GM18907 (cell line): ENCODE results near the gene MAST4.

Experiments
- ATAC-seq: cut with Tn5 transposase; IDR thresholded peaks from one replicate; pipeline ENCODE4 v1.9.1; 2021; ENCODE audit warnings: mild to moderate bottlenecking, moderate library complexity; ENCODE audit not compliant: unreplicated experiment

The MAST4 gene

DNA sequence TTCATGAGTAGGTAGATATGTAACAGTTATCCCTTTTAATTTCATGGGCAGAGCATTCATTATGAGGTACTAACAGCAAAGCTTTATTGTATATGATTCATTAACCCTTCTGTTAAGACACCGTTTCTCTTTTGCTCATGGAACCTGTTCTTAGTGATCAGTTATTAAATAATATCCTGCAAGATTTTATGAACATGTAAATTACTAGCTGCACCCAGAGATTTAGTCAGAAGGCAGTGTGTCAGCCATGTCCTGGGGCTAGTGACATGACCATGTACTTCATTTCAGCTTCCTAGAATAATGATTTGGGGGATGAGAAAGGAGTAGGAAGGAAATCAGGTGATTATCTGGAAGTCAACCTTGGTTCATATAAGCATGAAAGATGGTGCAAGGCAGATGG is 7.0 kb downstream of the MAST4 start:
- ATAC-seq = no peak

GRCh38 chr5:66603881-66604280 is 7.7 kb downstream of the MAST4 start:
- ATAC-seq = no peak

DNA sequence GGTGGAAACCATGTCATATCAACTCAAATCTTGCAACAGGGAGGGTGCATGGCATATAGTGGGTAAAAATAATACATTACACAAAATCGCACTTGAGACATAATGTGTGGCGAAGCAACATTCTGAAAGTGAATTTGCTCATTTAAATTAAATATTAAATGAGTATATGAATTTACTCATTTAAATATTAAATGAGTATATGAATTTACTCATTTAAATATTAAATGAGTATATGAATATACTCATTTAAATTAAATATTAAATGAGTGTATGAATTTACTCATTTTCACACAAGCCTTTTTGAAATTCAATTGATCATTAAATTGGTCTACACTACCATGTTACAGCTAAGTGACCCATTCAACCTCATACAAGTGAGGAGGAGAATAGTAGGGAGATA is 10.5 kb downstream of the MAST4 start:
- no peak for ATAC-seq

GRCh38 chr5:66608501-66608900 is 12.3 kb downstream of the MAST4 start:
- ATAC-seq = no peak

DNA sequence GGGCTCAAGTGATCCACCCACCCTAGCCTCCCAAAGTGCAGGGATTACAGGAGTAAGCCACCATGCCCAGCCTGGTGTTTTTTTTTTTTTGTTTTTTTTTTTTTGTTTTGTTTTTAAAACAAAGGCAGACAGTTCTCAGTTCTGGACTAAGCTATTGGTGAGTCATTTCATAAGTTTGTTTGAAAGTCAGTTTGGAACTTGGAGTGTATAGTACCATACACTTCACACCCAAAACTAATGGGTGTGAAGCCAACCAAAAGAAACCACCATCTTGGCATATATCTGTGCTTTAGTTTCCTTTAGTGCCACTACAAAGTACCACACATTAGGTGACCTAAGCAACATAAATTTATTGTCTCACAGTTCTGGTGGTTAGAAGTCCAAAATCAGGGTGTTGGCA is 13.4 kb downstream of the MAST4 start:
- ATAC-seq = no peak

DNA sequence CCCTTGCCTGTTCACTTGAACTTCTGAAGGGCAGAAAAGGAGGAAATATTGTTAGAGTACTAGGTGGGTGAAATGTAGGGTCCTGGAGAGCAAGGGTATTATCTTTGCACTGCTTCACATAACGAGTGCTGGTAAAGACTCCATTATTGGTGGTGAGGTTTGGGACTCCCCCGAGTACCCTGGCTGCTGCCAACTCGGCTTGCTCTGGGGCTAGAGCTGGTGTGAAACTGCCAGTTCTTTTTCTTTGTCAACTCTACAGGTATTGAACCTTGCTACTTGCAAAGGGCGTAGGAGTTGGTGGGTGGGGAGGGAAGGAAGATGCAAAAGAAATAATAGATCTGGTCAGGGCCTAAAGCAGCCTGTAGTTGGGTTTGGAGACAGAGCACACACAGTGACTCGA is 16.0 kb downstream of the MAST4 start:
- no peak for ATAC-seq

DNA sequence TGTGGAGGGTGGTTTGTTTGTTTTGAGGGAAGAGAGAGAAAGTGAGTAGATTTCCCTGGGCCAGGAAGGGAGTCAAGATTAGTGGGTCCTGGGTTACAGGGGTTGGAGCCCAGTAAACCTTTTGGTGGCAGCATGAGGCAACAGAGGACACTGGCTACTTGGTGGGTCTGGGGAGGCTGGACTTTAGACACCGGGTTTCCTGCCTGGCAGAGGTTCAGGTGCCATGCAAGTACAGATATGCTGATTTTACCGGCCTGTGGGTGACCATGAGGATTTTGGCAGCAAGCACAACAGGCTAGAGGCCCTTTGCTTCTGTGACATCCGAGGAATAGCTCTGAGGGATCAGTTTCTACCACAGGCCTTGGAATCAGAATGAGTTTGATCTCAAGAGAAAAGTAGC is 18.9 kb downstream of the MAST4 start:
- no peak for ATAC-seq

- no peak for ATAC-seq
Measured at GRCh38 chr5:66615894-66616293, 19.7 kb downstream of the MAST4 start.

- ATAC-seq = no peak
Measured at GRCh38 chr5:66616520-66617225, 20.5 kb downstream of the MAST4 start.

DNA sequence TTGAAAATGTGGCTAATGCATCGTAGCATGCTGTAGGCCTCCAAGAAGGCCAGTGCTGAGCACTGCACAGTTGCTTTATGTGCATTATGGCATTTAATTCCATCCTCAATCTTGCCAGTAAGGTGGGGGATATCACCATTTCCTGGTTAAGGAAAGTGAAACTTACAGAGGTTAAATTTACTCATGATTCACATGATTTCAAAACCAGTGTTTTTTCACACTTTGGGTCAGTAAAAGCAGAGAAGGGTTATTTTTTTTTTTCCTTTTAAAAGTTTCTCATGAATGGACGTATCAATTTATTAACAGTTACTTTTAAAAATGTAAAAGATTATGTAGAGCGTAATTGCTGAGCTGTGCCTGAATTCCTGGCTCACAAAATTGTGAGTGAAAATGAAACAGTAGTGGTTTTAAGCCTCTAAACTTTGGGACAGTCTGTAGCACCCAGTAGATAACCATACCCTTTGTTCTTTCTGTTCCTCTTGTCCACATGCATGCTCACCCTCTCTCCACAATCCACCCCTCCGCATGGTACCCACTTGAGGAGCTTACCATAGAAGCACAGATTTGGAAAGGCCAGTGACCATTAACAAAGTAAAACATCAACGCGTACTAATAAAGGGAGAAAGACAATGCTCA is 21.2 kb downstream of the MAST4 start:
- no peak for ATAC-seq

DNA sequence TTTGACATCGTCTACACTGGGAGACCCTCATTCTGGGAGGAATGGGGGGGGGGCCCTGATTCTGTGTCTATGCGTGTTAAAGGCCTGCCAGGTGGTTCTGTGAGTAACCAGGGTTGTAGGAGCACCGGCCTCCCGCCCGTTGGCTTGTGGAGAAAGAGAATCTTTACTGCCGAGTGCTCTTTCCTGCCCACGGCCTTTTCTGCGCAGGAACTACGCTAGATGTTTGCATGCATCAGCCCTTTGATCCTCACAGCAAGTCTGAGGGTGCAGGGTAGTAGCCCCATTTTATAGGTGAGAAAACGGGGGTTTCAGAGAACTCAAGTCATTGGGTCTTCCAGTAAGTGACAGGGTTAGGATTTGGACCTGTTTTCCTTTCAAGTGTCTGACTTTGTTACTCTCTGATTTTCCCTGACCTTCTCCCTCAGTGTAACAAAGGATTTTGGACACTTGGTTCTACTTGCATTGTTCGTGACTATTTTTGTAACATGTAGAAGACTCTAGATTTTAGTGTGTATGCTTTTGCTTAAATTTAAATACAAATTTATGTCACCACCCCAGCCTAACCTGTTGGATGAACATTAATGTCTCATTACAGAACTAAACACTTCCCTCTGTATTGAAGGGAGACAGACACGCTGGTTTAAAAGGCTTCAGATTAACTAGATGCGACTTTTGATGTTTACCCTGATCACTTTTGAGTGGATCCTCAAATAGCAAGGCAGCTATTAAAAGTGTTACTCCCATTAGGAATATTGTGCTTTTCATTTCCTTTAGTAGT is 22.0 kb downstream of the MAST4 start:
- no peak for ATAC-seq

- no peak for ATAC-seq
Measured at GRCh38 chr5:66620711-66621110, 24.5 kb downstream of the MAST4 start.

DNA sequence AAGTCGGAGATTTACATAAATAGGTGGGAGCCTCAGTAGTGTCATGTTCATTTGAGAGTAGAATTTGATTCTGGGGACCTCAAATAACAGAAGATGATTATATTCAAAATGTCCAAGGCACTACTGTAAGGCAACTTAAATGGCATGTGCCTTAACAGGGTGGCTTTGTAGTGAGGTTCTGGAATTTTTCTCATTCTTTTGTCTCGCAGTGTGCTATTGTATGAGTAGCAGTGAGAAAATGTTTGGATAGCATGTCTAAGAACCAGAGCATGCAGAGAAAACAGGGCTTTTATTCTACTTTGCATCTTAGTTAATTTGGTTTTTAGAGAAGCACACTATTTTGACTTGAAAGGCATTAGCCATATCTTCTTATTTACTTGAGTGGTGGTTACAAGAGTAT is 25.0 kb downstream of the MAST4 start:
- no peak for ATAC-seq

DNA sequence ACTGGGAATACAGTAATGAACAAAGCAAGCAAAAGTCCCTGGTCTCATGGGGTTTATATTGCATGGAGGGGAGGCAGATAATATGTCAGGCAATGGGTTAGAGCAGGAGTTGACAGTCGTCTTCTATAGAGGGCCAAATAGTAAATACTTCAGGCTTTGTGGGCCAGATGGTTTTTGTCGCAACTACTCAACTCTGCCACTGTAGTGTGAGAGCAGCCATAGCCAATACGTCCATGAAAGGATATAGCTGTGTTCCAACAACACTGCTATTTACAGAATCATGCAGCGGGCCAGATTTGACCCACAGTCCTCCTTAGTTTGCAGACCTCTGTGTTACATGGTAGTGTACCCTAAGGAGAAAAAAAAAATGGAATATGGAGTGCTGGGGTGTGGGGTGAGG is 25.5 kb downstream of the MAST4 start:
- no peak for ATAC-seq

DNA sequence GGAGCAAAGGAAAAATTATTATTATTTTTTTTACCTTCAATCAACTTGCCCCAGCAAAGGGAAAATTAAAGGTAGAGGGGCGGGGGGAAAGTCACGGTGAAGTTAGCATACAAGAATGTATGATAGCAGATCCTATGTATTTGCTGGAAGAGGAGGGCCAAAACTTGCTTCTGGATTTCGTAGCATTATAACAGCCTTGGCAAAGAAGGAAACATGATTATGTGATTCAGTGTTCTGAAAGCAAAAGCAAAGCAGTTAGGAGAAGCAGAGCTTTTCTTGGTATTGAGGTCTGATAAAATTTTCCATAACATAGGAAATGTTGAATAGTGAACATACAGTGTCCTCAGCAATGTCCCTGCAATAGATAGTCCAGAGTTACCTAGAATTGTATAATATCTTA is 32.4 kb downstream of the MAST4 start:
- ATAC-seq = no peak

- no peak for ATAC-seq
Measured at GRCh38 chr5:66629446-66629845, 33.3 kb downstream of the MAST4 start.

DNA sequence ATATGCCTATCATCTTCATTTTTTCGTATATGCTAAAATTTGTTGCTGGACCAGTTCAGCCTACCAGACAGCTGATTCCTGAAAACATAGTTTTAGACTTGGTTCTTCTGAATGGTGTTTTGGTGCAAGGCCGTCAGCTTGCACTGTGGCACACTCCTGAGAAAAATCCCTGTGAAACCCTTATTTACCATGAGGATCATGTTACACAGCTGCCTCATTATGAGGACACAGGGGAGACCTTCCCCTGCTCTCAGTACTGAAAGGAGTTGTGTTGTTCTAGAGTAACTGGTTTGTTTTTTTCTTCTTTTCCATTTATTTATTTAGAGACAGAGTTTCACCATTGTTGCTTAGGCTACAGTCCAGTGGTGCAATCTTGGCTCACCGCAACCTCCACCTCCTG is 37.6 kb downstream of the MAST4 start:
- no peak for ATAC-seq

DNA sequence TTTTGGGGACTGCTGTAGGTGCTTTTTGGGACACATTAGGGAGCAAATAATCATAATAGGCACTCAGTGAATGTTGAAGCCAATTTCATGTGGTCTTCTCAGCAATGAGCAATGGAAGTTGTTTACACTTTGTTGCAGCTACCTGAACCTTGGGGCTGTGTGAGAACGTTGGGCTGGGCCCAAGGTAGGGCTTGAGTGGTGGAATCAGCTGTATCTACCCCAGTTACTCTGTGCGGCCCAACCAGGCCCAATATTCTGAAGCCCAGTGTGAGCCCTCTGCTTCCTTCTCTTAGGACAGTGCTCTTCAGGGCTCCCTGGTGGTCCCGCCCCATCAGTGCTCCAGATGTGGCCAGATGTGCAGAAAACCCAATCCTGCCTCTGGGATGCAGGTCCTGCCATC is 38.4 kb downstream of the MAST4 start:
- no peak for ATAC-seq

DNA sequence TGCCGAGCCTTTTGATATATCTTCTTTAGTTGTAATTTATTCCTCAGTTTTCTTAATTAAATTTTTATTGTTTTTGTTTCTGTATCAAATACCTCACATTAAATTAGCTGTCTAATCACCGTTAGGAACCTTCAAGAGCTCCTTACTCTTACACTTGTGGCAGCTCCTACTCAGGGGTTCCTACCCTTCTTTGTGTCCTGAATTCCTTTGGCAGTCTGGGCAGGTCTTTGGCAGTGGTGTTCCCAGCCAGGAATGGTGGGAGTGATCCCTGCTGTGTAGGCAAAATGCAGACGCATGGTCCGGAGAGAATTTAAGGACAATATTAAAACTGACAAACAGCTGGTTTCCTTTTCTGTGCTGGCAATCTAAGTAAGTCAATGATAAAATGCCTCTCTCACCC is 41.8 kb downstream of the MAST4 start:
- ATAC-seq = no peak

DNA sequence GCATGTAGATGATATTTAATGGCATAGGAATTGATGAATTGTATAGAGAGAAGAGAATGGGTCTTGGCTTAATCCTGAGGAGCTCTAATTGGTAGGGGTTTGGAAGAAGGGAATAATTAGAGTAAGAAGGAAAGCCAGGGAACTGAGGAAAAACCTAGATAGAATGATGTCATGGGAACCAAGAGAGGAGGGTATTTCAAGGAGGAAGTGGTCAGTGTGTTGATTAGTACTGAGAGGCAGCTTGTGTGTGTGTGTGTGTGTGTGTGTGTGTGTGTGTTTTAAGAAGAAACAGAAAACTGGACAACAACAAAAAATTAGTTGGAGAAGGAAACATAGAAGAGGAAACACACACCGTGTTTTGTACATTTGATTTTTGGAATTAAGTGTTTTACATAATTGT is 42.8 kb downstream of the MAST4 start:
- ATAC-seq = no peak

GRCh38 chr5:66642538-66642937 is 46.3 kb downstream of the MAST4 start:
- no peak for ATAC-seq

DNA sequence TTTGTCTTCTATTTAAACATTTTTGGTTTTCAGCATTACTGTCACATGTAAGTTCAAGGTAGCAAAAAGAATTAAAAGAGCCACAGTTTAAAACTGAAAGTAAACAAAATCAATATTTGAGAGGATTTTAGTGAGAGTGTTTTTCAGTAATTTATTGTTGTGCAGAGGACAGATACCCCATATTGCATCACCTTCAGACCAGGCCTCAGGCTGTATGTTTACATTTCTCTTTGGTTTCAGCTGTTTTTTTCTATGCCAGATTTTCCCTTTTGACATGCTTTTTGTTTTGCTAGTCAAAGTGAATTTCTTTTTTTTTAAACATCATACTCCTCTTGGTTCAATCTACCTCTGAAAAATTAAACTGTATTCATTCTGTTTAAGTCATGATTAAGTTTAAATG is 47.2 kb downstream of the MAST4 start:
- ATAC-seq = no peak
